Endothelial cell of umbilical vein (primary cell): ENCODE results near the gene CDY1. TPM values are rescaled to one million over a fixed set of nuclear protein-coding genes. Genes with fewer than 3 reads are reported as not detected.
"Not testable (repeated sequence)": the region's sequence is repeated elsewhere in the genome, so short reads cannot be mapped to it uniquely, and the experiment has no call there.

ENCODE experiments used
- BruUV-seq: library from RNA; stranded (reverse); fragments of 400-500 nt; replicated peaks from 2 replicates; lab custom pipeline; 2021; lab: Mats Ljungman, UMichigan
- CTCF ChIA-PET: fragments of 300-600, 350-600 bp; sonication (Branson Sonifier 250); formaldehyde crosslinking; loops from one replicate; lab custom pipeline; 2021; ENCODE audit warnings: antibody characterized with exemption, inconsistent platforms; lab: Charles Lee
- POLR2A ChIA-PET: fragments of 300-600, 350-600 bp; sonication (Branson Sonifier 250); formaldehyde crosslinking; loops from one replicate; lab custom pipeline; 2021; ENCODE audit warnings: antibody characterized with exemption, inconsistent platforms; lab: Charles Lee
- DNase-seq: peaks from one replicate; pipeline ENCODE4 v3.0.0-alpha.2; 2011; ENCODE audit warnings: low read depth, low spot score
- FAIRE-seq: peaks from 2 replicates; lab custom pipeline; 2011; peaks lifted over from hg19 to GRCh38; lab: Jason Lieb, UNC
- H2AFZ ChIP-seq: 2 replicates; pipeline ENCODE4 v1.6.0; 2012; ENCODE audit warnings: low read depth, low read length, control low read depth, inconsistent platforms
- H3K27ac ChIP-seq: 2 replicates; pipeline ENCODE4 v1.5.1; 2011; ENCODE audit warnings: low read depth, mild to moderate bottlenecking, control low read depth, low read length, moderate library complexity; ENCODE audit not compliant: insufficient read depth
- H3K27me3 ChIP-seq, 2 experiments: 2 replicates each; pipeline versions ENCODE4 v1.6.0 to v1.6.1; 2011; ENCODE audit warnings: low read length in 2 of 2, mixed read lengths in 1 of 2; ENCODE audit not compliant: control insufficient read depth in 2 of 2, insufficient read depth in 2 of 2
- H3K36me3 ChIP-seq, 2 experiments: 2 replicates in 1 of 2; 3 replicates in 1 of 2; pipeline ENCODE4 v1.5.1; 2011; ENCODE audit warnings: low read length in 2 of 2, mild to moderate bottlenecking in 1 of 2, moderate library complexity in 1 of 2; ENCODE audit not compliant: control insufficient read depth in 2 of 2, insufficient read depth in 2 of 2; ENCODE audit errors: extremely low read depth in 1 of 2
- H3K4me1 ChIP-seq: 3 replicates; pipeline ENCODE4 v1.5.1; 2011; ENCODE audit warnings: mild to moderate bottlenecking, low read length; ENCODE audit not compliant: control insufficient read depth, insufficient read depth; ENCODE audit errors: extremely low read depth
- H3K4me2 ChIP-seq: 2 replicates; pipeline ENCODE4 v1.6.1; 2011; ENCODE audit warnings: low read length, control low read depth, mixed read lengths; ENCODE audit not compliant: insufficient read depth
- H3K4me3 ChIP-seq, 3 experiments: fragments of 200-600 bp in 1 of 3; sonication (generic), shearing (Covaris generic) in 1 of 3; replicated peaks in 1 of 3; 2 replicates each; pipeline ENCODE4 v1.5.1; 2011 to 2016; ENCODE audit warnings: control low read depth in 3 of 3, low read length in 3 of 3, mild to moderate bottlenecking in 2 of 3, inconsistent platforms in 1 of 3, low read depth in 1 of 3, moderate library complexity in 1 of 3; ENCODE audit not compliant: insufficient read depth in 1 of 3
- H3K79me2 ChIP-seq: 2 replicates; pipeline ENCODE4 v1.6.0; 2012; ENCODE audit warnings: low read length, inconsistent platforms; ENCODE audit not compliant: control insufficient read depth, insufficient read depth
- H3K9ac ChIP-seq: replicated peaks from 2 replicates; pipeline ENCODE3; 2011; ENCODE audit warnings: low read length, control low read depth; ENCODE audit not compliant: insufficient read depth; ENCODE audit errors: extremely low read depth
- H3K9me1 ChIP-seq: replicated peaks from 3 replicates; pipeline ENCODE4 v1.6.0; 2011; ENCODE audit warnings: mild to moderate bottlenecking, low read length; ENCODE audit not compliant: control insufficient read depth, insufficient read depth; ENCODE audit errors: extremely low read depth
- H3K9me3 ChIP-seq: replicated peaks from 2 replicates; pipeline ENCODE4 v1.5.1; 2012; ENCODE audit warnings: low read length, inconsistent platforms; ENCODE audit not compliant: control insufficient read depth, insufficient read depth
- H4K20me1 ChIP-seq: replicated peaks from 2 replicates; pipeline ENCODE3; 2011; ENCODE audit warnings: mild to moderate bottlenecking, low read length; ENCODE audit not compliant: control insufficient read depth, insufficient read depth; ENCODE audit errors: extremely low read depth
- dilution Hi-C: fragments of 300-500 bp; cut with MboI; formaldehyde crosslinking; loops from one replicate; pipeline ENCODE4 v1.15.0; 2019; ENCODE audit warnings: low sequenced_read_pairs; ENCODE audit not compliant: extremely low pct_ligation_motif_present
- intact Hi-C: fragments of 100-400 bp; cut with micrococcal nuclease; formaldehyde crosslinking; loops from one replicate; pipeline ENCODE4 v1.10.0; 2022
- polyA plus RNA-seq, 4 experiments: library from polyadenylated mRNA; depleted of rRNA in 3 of 4; stranded (reverse) in 3 of 4; unstranded in 1 of 4; fragments of >200 nt; gene quantifications; 2 replicates each; pipeline versions ENCODE4 v1.2.1 to v1.2.3, GENCODE V29; 2011 to 2012; ENCODE audit warnings: missing spikeins in 1 of 4
- total RNA-seq: library from RNA; stranded (reverse); gene quantifications from 2 replicates; pipeline ENCODE4 v1.2.3, GENCODE V29; 2021

CDY1 gene
- total and polyA plus RNA-seq, 2 donors (not counting 3 experiments of a cell fraction or from before 2014, with no cell fraction given): not detected

GRCh38 chrY:25630383-25631112, 8.6 kb downstream of the CDY1 start:
- H3K4me2 ChIP-seq, BruUV-seq, POLR2A ChIA-PET, H3K27me3 ChIP-seq, H3K79me2 ChIP-seq, dilution Hi-C loops, H3K9ac ChIP-seq, H2AFZ ChIP-seq, intact Hi-C loops, H3K9me1 ChIP-seq, H3K4me1 ChIP-seq, H4K20me1 ChIP-seq, H3K4me3 ChIP-seq, H3K36me3 ChIP-seq, H3K27ac ChIP-seq, H3K9me3 ChIP-seq, DNase-seq, FAIRE-seq, CTCF ChIA-PET: not testable (repeated sequence)

GRCh38 chrY:25639852-25640251, 17.9 kb downstream of the CDY1 start:
- H4K20me1 ChIP-seq, H3K9me3 ChIP-seq, H3K79me2 ChIP-seq, H3K9me1 ChIP-seq, H3K4me1 ChIP-seq, H3K4me2 ChIP-seq, H2AFZ ChIP-seq, intact Hi-C loops, H3K4me3 ChIP-seq, DNase-seq, H3K27ac ChIP-seq, BruUV-seq, CTCF ChIA-PET, H3K9ac ChIP-seq, dilution Hi-C loops, POLR2A ChIA-PET, H3K27me3 ChIP-seq, H3K36me3 ChIP-seq, FAIRE-seq: not testable (repeated sequence)

GRCh38 chrY:25643024-25643915, 21.4 kb downstream of the CDY1 start:
- H3K4me1 ChIP-seq, dilution Hi-C loops, POLR2A ChIA-PET, H3K27me3 ChIP-seq, H4K20me1 ChIP-seq, intact Hi-C loops, H3K9me3 ChIP-seq, H3K9me1 ChIP-seq, BruUV-seq, H3K9ac ChIP-seq, H2AFZ ChIP-seq, H3K79me2 ChIP-seq, CTCF ChIA-PET, H3K36me3 ChIP-seq, DNase-seq, FAIRE-seq, H3K27ac ChIP-seq, H3K4me2 ChIP-seq, H3K4me3 ChIP-seq: not testable (repeated sequence)
